Calu3 (cell line): ENCODE results near the gene ISL1. TPM values are rescaled to one million over a fixed set of nuclear protein-coding genes. Genes with fewer than 3 reads are reported as not detected.

Source experiments
- BruUV-seq: library from RNA; stranded (reverse); fragments of 400-500 nt; replicated peaks from 2 replicates; lab custom pipeline; 2021; lab: Mats Ljungman, UMichigan
- CTCF ChIA-PET: fragments of 300-600 bp; sonication (Branson Sonifier 250); formaldehyde crosslinking; loops from one replicate; lab custom pipeline; 2022; ENCODE audit warnings: antibody characterized with exemption; lab: Charles Lee
- DNase-seq: peaks from one replicate; pipeline ENCODE4 v3.0.0; 2022
- H3K27ac Mint-ChIP-seq: one replicate; pipeline ENCODE4 v1.8.0; 2022; ENCODE audit warnings: mixed read lengths; ENCODE audit not compliant: unreplicated experiment
- H3K27me3 Mint-ChIP-seq: one replicate; pipeline ENCODE4 v1.8.0; 2022; ENCODE audit warnings: mixed read lengths; ENCODE audit not compliant: unreplicated experiment
- H3K36me3 Mint-ChIP-seq: one replicate; pipeline ENCODE4 v1.8.0; 2022; ENCODE audit warnings: mild to moderate bottlenecking, moderate library complexity, mixed read lengths; ENCODE audit not compliant: insufficient read depth, unreplicated experiment
- H3K4me1 Mint-ChIP-seq: one replicate; pipeline ENCODE4 v1.8.0; 2022; ENCODE audit warnings: mild to moderate bottlenecking, low read depth, mixed read lengths; ENCODE audit not compliant: unreplicated experiment
- H3K4me3 Mint-ChIP-seq: one replicate; pipeline ENCODE4 v1.8.0; 2022; ENCODE audit warnings: mild to moderate bottlenecking, low read depth, moderate library complexity, mixed read lengths; ENCODE audit not compliant: unreplicated experiment
- H3K9me3 Mint-ChIP-seq: one replicate; pipeline ENCODE4 v1.8.0; 2022; ENCODE audit warnings: low read depth, mixed read lengths; ENCODE audit not compliant: unreplicated experiment
- intact Hi-C: fragments of 100-400 bp; cut with micrococcal nuclease; formaldehyde crosslinking; loops from one replicate; pipeline ENCODE4 v1.10.0; 2022; ENCODE audit not compliant: unreplicated experiment
- total RNA-seq: library from RNA; stranded (reverse); gene quantifications from 2 replicates; pipeline ENCODE4 v1.2.3, GENCODE V29; 2022
- TF ChIP-seq, protein P1 (sequence below): fragments of 200-600 bp; IDR thresholded peaks from one replicate; pipeline ENCODE4 v1.8.0; 2022; ENCODE audit warnings: antibody characterized with exemption; ENCODE audit not compliant: unreplicated experiment

The ISL1 gene
- total RNA-seq, 1 experiment from 2014 or later: 9.4 TPM

DNA sequence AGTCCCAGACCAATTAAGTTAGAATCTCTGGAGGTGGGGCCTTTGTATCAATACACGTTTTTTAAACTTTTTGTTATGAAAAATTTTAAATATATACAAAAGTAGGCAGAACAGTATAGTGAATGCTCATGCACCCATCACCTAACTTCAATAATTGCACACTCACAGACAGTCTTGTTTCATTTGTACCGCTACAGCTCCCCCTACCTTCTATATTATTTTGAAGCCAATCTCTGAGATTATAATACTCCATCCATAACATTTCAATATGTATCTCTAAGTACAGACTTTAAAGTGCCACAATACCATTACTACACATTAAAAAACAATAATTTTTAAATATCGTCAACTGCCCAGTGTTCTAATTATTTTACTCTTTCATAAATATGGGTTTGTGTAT lies 32.9 kb downstream of the ISL1 start:
- no peak overlapping the region for H3K27ac Mint-ChIP-seq

DNA sequence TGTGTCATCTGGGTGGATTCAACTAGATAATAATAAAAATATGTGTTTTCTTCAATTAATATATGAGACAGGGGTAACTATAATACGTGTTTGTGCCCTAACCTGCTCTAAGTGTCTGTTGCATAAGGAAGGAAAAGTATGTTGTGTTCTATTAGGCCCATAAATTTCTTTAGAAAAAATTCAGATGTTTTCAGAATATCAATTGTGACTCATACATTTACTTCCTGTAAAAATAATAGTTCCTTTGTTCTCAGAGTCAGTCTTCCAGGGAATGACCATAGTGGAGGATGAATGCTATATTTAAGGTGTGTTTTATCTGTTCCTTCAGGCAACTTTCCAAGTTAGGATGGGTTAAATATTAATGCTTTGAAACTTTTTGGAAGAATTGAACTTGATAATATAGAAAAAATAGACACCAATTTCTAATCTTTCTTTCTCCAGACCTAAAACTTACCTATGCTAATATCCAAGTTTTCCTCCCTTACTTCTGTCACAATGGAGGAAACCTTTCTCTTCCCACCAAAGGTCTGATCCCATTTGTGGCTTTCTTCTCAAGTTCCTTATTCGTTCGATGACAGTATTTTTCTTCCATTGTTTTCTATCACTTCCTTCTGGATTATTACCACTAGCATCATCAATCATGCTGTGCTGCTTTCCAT lies 49.9 kb downstream of the ISL1 start:
- no TSS peak for BruUV-seq

More for the DNA sequence above, 32.9 kb downstream of the ISL1 start:
- Mint-ChIP-seq H3K9me3 (no peaks in the 10 kb centered on the region), H3K36me3 (no peaks in the 10 kb centered on the region), H3K27me3 (no peaks in the 10 kb centered on the region), H3K4me3 (no peak overlapping the region), H3K4me1 (peaks cover 14% of the 10 kb centered on the region)
- CTCF ChIA-PET: interaction anchor here (1.0 kb wide), 1 partner anchor 453 kb away, joined by 9 read pairs; no protein-coding TSS in a partner anchor
- BruUV-seq: no TSS peak
- TF ChIP-seq, protein P1, sequence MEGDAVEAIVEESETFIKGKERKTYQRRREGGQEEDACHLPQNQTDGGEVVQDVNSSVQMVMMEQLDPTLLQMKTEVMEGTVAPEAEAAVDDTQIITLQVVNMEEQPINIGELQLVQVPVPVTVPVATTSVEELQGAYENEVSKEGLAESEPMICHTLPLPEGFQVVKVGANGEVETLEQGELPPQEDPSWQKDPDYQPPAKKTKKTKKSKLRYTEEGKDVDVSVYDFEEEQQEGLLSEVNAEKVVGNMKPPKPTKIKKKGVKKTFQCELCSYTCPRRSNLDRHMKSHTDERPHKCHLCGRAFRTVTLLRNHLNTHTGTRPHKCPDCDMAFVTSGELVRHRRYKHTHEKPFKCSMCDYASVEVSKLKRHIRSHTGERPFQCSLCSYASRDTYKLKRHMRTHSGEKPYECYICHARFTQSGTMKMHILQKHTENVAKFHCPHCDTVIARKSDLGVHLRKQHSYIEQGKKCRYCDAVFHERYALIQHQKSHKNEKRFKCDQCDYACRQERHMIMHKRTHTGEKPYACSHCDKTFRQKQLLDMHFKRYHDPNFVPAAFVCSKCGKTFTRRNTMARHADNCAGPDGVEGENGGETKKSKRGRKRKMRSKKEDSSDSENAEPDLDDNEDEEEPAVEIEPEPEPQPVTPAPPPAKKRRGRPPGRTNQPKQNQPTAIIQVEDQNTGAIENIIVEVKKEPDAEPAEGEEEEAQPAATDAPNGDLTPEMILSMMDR: no peak
- no peak for DNase-seq
- intact Hi-C loops: loop anchor here (1.0 kb wide), 1 partner anchor 35 kb away; no protein-coding TSS in a partner anchor

DNA sequence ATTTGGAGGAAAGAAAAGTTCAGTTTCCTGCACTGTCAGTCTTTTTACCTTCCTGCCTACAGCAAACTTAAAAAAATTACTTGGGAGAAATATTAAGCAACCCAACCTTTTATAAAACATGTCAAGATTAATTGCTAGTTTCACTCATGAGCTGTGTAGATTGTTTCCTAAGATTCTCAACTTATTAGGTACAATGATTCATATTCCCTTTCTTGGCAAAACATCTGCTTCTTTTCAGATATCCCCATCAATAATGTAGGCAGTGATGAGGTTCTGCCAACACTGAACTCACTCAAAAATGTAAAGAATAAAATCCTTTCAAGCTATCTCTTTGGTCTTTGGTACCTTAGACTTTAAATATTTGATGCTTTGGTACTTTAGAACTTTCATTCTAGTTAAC lies 56.0 kb downstream of the ISL1 start:
- intact Hi-C loops: no loop called here
- peaks cover 6% of the 10 kb centered on the region for H3K9me3 Mint-ChIP-seq
- BruUV-seq: no TSS peak
- CTCF ChIA-PET: no interaction called here
- H3K27ac Mint-ChIP-seq: no peak overlapping the region
- H3K4me1 Mint-ChIP-seq: peaks cover 19% of the 10 kb centered on the region
- TF ChIP-seq, protein P1: no peak
- H3K27me3 Mint-ChIP-seq: no peaks in the 10 kb centered on the region
- no peak overlapping the region for H3K4me3 Mint-ChIP-seq
- DNase-seq: no peak
- peaks cover 4% of the 10 kb centered on the region for H3K36me3 Mint-ChIP-seq

More for the DNA sequence above, 49.9 kb downstream of the ISL1 start:
- no peaks in the 10 kb centered on the region for H3K36me3 Mint-ChIP-seq
- intact Hi-C loops: loop anchor here (5.0 kb wide), 2 partner anchors 34 to 51 kb away; partner anchors contain the start of gene ISL1
- DNase-seq: no peak
- CTCF ChIA-PET: no interaction called here
- TF ChIP-seq, protein P1: no peak
- H3K27me3 Mint-ChIP-seq: no peaks in the 10 kb centered on the region
- peaks cover 30% of the 10 kb centered on the region for H3K4me1 Mint-ChIP-seq
- H3K4me3 Mint-ChIP-seq: peak overlapping the region; percentile 30
- peak overlapping the region; percentile 89 for H3K27ac Mint-ChIP-seq
- peaks cover 6% of the 10 kb centered on the region for H3K9me3 Mint-ChIP-seq
